ENCODE data around the gene TEAD1. TPM values are rescaled to one million over a fixed set of nuclear protein-coding genes. Genes with fewer than 3 reads are reported as not detected.

The TEAD1 gene
- total RNA-seq, 1 experiment from 2014 or later = not detected

- Histone ChIP-seq H3K36me3 (ENCODE audit: insufficient read depth, low read length) (no peaks in the 10 kb centered on the region), H3K9ac (ENCODE audit: low read length) (no peak overlapping the region), H3K9me2 (replicated peaks; ENCODE audit: insufficient read depth, low read length) (no peaks in the 10 kb centered on the region), H3K79me2 (ENCODE audit: low read length) (no peaks in the 10 kb centered on the region), H3K27ac (ENCODE audit: low read length) (no peak overlapping the region), H3K4me3 (ENCODE audit: low read length) (no peak overlapping the region), H3K9me3 (ENCODE audit: low read length) (no peaks in the 10 kb centered on the region), H3K4me2 (ENCODE audit: low read depth, low read length, poor library complexity, severe bottlenecking) (no peak overlapping the region), H2AFZ (ENCODE audit: low read length) (no peak overlapping the region), H3K27me3 (ENCODE audit: low read length) (no peaks in the 10 kb centered on the region), H4K20me1 (ENCODE audit: insufficient read depth, low read depth, low read length) (no peaks in the 10 kb centered on the region), H3K4me1 (ENCODE audit: low read length) (no peaks in the 10 kb centered on the region)
- no peak for DNase-seq
These were observed 50.3 kb downstream of the TEAD1 start for GRCh38 chr11:12724301-12725054.

GRCh38 chr11:12725055-12725862 lies 51.0 kb downstream of the TEAD1 start:
- Histone ChIP-seq H3K4me2 (ENCODE audit: low read depth, low read length, poor library complexity, severe bottlenecking) (no peak overlapping the region), H3K79me2 (ENCODE audit: low read length) (no peaks in the 10 kb centered on the region), H4K20me1 (ENCODE audit: insufficient read depth, low read depth, low read length) (no peaks in the 10 kb centered on the region)

GRCh38 chr11:12725863-12726682 lies 51.9 kb downstream of the TEAD1 start:
- Histone ChIP-seq H3K9ac (ENCODE audit: low read length) (no peak overlapping the region), H3K9me3 (ENCODE audit: low read length) (no peaks in the 10 kb centered on the region), H3K36me3 (ENCODE audit: insufficient read depth, low read length) (no peaks in the 10 kb centered on the region), H3K27ac (ENCODE audit: low read length) (no peak overlapping the region), H2AFZ (ENCODE audit: low read length) (no peak overlapping the region), H3K4me3 (ENCODE audit: low read length) (no peak overlapping the region), H3K4me2 (ENCODE audit: low read depth, low read length, poor library complexity, severe bottlenecking) (no peak overlapping the region), H4K20me1 (ENCODE audit: insufficient read depth, low read depth, low read length) (no peaks in the 10 kb centered on the region), H3K27me3 (ENCODE audit: low read length) (no peaks in the 10 kb centered on the region), H3K4me1 (ENCODE audit: low read length) (no peaks in the 10 kb centered on the region), H3K9me2 (replicated peaks; ENCODE audit: insufficient read depth, low read length) (no peaks in the 10 kb centered on the region), H3K79me2 (ENCODE audit: low read length) (no peaks in the 10 kb centered on the region)
- DNase-seq = no peak

More at GRCh38 chr11:12725055-12725862, 51.0 kb downstream of the TEAD1 start:
- H3K9me3 ChIP-seq (ENCODE audit: low read length) = no peaks in the 10 kb centered on the region
- no peak overlapping the region for H3K9ac ChIP-seq (ENCODE audit: low read length)
- H3K27ac ChIP-seq (ENCODE audit: low read length) = no peak overlapping the region
- no peaks in the 10 kb centered on the region for H3K27me3 ChIP-seq (ENCODE audit: low read length)
- no peak overlapping the region for H3K4me3 ChIP-seq (ENCODE audit: low read length)
- no peak overlapping the region for H2AFZ ChIP-seq (ENCODE audit: low read length)
- no peaks in the 10 kb centered on the region for H3K9me2 ChIP-seq (replicated peaks; ENCODE audit: insufficient read depth, low read length)
- no peak for DNase-seq
- H3K36me3 ChIP-seq (ENCODE audit: insufficient read depth, low read length) = no peaks in the 10 kb centered on the region
- H3K4me1 ChIP-seq (ENCODE audit: low read length) = no peaks in the 10 kb centered on the region

DNA sequence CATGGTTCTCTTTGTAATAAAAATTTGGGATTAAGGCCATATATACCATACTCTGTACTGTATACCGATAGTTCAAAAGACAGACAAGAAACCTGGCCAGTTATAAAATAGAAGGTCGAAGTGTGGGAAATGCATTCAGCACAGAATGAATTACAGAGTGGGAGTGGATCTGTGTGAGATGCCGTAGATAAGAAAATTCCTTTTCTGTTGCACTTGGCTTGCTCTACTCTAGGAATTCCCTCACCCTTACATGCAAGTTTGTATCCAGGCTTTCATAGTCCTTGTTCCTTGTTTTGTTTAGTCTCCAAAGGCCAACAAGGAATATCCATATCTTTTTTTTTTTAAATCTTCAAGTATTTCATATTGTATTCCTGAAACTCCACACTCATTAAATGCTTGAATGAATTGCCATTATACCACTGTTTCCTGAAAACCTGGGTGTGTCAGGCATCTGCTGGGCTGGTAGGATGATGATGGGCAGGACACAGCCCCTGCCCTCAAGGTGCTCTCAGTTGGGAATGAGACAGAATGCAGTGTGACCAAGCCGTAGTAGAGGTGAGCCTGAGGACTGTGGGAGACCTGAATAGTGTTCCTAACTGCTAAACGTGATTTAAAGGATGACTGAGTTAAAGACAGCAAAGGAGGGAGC lies 53.5 kb downstream of the TEAD1 start:
- no peaks in the 10 kb centered on the region for H3K27me3 ChIP-seq (ENCODE audit: low read length)
- no peaks in the 10 kb centered on the region for H4K20me1 ChIP-seq (ENCODE audit: insufficient read depth, low read depth, low read length)
- DNase-seq = no peak
- H3K9me3 ChIP-seq (ENCODE audit: low read length) = no peaks in the 10 kb centered on the region
- H3K4me3 ChIP-seq (ENCODE audit: low read length) = no peak overlapping the region
- H2AFZ ChIP-seq (ENCODE audit: low read length) = no peak overlapping the region
- H3K79me2 ChIP-seq (ENCODE audit: low read length) = no peaks in the 10 kb centered on the region
- no peak overlapping the region for H3K27ac ChIP-seq (ENCODE audit: low read length)
- no peaks in the 10 kb centered on the region for H3K4me1 ChIP-seq (ENCODE audit: low read length)
- no peaks in the 10 kb centered on the region for H3K36me3 ChIP-seq (ENCODE audit: insufficient read depth, low read length)
- H3K4me2 ChIP-seq (ENCODE audit: low read depth, low read length, poor library complexity, severe bottlenecking) = no peak overlapping the region
- no peaks in the 10 kb centered on the region for H3K9me2 ChIP-seq (replicated peaks; ENCODE audit: insufficient read depth, low read length)
- no peak overlapping the region for H3K9ac ChIP-seq (ENCODE audit: low read length)

DNA sequence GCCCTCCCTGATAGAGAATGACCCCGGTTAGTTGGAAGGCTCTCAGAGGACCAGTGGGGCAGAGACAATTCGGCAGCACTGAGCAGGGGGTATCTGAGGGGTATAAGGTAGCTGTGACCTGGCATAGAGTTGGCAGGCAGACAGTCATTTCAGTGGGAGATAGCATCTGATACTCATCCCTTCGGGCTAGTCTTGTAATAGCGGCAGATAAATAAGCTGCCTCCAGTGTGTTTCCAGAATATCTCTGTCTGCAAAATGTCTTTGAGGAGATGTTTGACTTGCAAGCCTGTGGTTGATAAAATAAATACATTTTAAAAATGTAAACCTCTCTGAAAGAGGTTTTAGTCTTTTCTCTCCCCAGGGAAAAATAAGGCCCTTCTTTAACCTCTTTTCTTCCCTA lies 54.2 kb downstream of the TEAD1 start:
- H3K36me3 ChIP-seq (ENCODE audit: insufficient read depth, low read length) = no peaks in the 10 kb centered on the region
- H3K4me2 ChIP-seq (ENCODE audit: low read depth, low read length, poor library complexity, severe bottlenecking) = no peak overlapping the region
- no peak overlapping the region for H2AFZ ChIP-seq (ENCODE audit: low read length)
- no peak overlapping the region for H3K27ac ChIP-seq (ENCODE audit: low read length)
- no peaks in the 10 kb centered on the region for H3K79me2 ChIP-seq (ENCODE audit: low read length)
- DNase-seq = no peak
- no peaks in the 10 kb centered on the region for H3K27me3 ChIP-seq (ENCODE audit: low read length)
- no peaks in the 10 kb centered on the region for H4K20me1 ChIP-seq (ENCODE audit: insufficient read depth, low read depth, low read length)
- no peak overlapping the region for H3K9ac ChIP-seq (ENCODE audit: low read length)
- no peaks in the 10 kb centered on the region for H3K9me2 ChIP-seq (replicated peaks; ENCODE audit: insufficient read depth, low read length)
- H3K4me3 ChIP-seq (ENCODE audit: low read length) = no peak overlapping the region
- no peaks in the 10 kb centered on the region for H3K4me1 ChIP-seq (ENCODE audit: low read length)
- no peaks in the 10 kb centered on the region for H3K9me3 ChIP-seq (ENCODE audit: low read length)

GRCh38 chr11:12729941-12730340 lies 55.7 kb downstream of the TEAD1 start:
- Histone ChIP-seq H4K20me1 (ENCODE audit: insufficient read depth, low read depth, low read length) (no peaks in the 10 kb centered on the region), H2AFZ (ENCODE audit: low read length) (no peak overlapping the region), H3K36me3 (ENCODE audit: insufficient read depth, low read length) (no peaks in the 10 kb centered on the region), H3K9me3 (ENCODE audit: low read length) (no peaks in the 10 kb centered on the region), H3K79me2 (ENCODE audit: low read length) (no peaks in the 10 kb centered on the region), H3K4me3 (ENCODE audit: low read length) (no peak overlapping the region), H3K9ac (ENCODE audit: low read length) (no peak overlapping the region), H3K27me3 (ENCODE audit: low read length) (no peaks in the 10 kb centered on the region), H3K9me2 (replicated peaks; ENCODE audit: insufficient read depth, low read length) (no peaks in the 10 kb centered on the region), H3K4me2 (ENCODE audit: low read depth, low read length, poor library complexity, severe bottlenecking) (no peak overlapping the region), H3K4me1 (ENCODE audit: low read length) (no peaks in the 10 kb centered on the region), H3K27ac (ENCODE audit: low read length) (no peak overlapping the region)
- DNase-seq = no peak

- no peaks in the 10 kb centered on the region for H3K27me3 ChIP-seq (ENCODE audit: low read length)
- no peak overlapping the region for H3K4me3 ChIP-seq (ENCODE audit: low read length)
- H3K79me2 ChIP-seq (ENCODE audit: low read length) = no peaks in the 10 kb centered on the region
- no peaks in the 10 kb centered on the region for H3K4me1 ChIP-seq (ENCODE audit: low read length)
- no peaks in the 10 kb centered on the region for H3K9me3 ChIP-seq (ENCODE audit: low read length)
- no peaks in the 10 kb centered on the region for H4K20me1 ChIP-seq (ENCODE audit: insufficient read depth, low read depth, low read length)
- no peak overlapping the region for H3K9ac ChIP-seq (ENCODE audit: low read length)
- no peak overlapping the region for H3K4me2 ChIP-seq (ENCODE audit: low read depth, low read length, poor library complexity, severe bottlenecking)
- no peaks in the 10 kb centered on the region for H3K36me3 ChIP-seq (ENCODE audit: insufficient read depth, low read length)
- no peak overlapping the region for H3K27ac ChIP-seq (ENCODE audit: low read length)
- H3K9me2 ChIP-seq (replicated peaks; ENCODE audit: insufficient read depth, low read length) = no peaks in the 10 kb centered on the region
- H2AFZ ChIP-seq (ENCODE audit: low read length) = no peak overlapping the region
- DNase-seq = no peak
These were observed 57.7 kb downstream of the TEAD1 start for GRCh38 chr11:12731841-12732336.

Data from Karpas-422 (cell line).